Sigmoid colon (tissue), 4 donors: Measurements from ENCODE around the gene PFKP.

Experiments used
- EP300 ChIP-seq, 4 donors: sonication (generic); formaldehyde crosslinking; IDR thresholded peaks; one replicate each; pipeline ENCODE4 v1.6.1; 2017; ENCODE audit warnings: antibody characterized with exemption in 4 of 4
- POLR2AphosphoS5 ChIP-seq, 4 donors: sonication (generic); formaldehyde crosslinking; IDR thresholded peaks; one replicate each; pipeline ENCODE4 v1.6.1; 2017; ENCODE audit warnings: antibody characterized with exemption in 4 of 4
- TF ChIP-seq, protein P1 (sequence below), 4 experiments: fragments of 450-650 bp in 3 of 4; fragments of 200-600 bp in 1 of 4; IDR thresholded peaks; one replicate each; pipeline ENCODE4 v1.5.1; 2016 to 2019; ENCODE audit warnings: antibody characterized with exemption in 4 of 4, mild to moderate bottlenecking in 3 of 4, moderate library complexity in 2 of 4

GRCh38 chr10:3140280-3140679 lies 72.9 kb downstream of the PFKP start:
- TF ChIP-seq, protein P1, sequence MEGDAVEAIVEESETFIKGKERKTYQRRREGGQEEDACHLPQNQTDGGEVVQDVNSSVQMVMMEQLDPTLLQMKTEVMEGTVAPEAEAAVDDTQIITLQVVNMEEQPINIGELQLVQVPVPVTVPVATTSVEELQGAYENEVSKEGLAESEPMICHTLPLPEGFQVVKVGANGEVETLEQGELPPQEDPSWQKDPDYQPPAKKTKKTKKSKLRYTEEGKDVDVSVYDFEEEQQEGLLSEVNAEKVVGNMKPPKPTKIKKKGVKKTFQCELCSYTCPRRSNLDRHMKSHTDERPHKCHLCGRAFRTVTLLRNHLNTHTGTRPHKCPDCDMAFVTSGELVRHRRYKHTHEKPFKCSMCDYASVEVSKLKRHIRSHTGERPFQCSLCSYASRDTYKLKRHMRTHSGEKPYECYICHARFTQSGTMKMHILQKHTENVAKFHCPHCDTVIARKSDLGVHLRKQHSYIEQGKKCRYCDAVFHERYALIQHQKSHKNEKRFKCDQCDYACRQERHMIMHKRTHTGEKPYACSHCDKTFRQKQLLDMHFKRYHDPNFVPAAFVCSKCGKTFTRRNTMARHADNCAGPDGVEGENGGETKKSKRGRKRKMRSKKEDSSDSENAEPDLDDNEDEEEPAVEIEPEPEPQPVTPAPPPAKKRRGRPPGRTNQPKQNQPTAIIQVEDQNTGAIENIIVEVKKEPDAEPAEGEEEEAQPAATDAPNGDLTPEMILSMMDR (IDR thresholded peaks at IDR 0.05), result no peak
- TF ChIP-seq POLR2AphosphoS5 (IDR thresholded peaks at IDR 0.05) (no peak), EP300 (IDR thresholded peaks at IDR 0.05) (no peak)
